ENCODE data around the gene BFSP1.

BFSP1 gene

DNA sequence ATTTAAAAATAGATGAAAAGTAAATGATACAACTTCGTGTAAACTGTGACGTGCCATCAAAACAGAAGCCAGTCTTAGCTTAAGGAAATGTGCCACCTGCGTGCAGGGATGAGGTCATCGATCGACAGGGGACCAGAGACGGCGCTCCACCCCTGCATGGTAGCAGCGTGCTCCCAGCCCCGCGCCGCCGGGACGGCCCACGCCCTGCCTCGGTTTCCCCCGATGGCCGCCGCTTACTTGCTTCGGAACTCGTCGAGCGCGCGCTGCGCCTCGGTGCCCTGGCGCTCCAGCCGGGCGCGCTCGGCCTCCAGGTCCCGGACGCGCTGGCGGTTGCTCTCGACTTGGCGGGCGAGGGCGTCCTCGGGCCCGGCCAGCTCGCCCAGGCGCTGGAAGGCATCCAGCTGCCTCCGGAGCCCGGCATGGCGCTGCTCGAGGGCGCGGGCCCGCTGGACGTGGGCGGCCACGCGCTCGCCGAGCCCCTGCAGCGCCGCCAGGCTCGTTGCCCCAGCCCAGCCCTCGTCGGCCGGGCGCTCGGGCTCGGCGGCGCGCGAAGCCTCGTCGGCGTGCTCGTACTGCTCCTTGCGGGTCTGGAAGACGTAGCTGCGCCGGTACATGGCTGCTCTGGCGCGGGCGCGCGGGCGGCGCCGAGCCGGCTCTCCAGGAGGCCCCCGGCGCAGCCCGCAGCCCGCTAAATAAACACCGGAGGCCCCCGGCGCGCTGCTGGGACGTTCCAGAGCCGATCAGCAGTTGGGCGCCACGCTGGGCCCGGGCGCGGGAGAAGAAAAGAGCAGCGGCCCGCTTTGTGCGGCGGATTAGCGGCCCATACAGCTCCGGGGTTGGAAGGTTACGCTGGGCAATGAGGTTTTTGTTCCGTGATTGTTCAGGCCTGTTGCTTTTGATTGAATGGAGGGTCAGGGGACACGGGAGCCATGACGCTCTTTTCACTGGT, at the start of gene BFSP1:
BFSP1 (minus strand) TSS at position 664 of the 949 bp plus-strand sequence; CDS start at position 614, 50 bp downstream.
- peak; percentile 24 for DNase-seq (ENCODE audit: low spot score)

DNA sequence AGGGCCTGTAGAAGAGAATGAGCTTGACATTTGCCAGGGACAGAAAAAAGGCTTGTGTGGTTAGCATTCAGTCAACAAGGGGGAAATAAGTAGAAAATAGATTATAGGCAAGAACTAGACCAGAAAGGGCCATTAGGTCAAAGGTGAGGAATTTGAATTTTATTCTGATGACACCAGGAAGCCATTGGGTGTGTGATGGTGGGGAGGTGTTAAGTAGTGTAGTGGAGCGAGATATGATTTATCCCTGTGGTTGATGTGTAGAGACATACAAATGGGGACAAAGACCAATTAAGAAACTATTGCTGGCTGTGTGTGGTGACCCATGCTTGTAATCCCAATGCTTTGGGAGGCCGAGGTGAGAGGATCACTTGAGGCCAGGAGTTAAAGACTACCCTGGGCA, 49.7 kb upstream of the BFSP1 start:
- no peak for DNase-seq (ENCODE audit: low spot score)

DNA sequence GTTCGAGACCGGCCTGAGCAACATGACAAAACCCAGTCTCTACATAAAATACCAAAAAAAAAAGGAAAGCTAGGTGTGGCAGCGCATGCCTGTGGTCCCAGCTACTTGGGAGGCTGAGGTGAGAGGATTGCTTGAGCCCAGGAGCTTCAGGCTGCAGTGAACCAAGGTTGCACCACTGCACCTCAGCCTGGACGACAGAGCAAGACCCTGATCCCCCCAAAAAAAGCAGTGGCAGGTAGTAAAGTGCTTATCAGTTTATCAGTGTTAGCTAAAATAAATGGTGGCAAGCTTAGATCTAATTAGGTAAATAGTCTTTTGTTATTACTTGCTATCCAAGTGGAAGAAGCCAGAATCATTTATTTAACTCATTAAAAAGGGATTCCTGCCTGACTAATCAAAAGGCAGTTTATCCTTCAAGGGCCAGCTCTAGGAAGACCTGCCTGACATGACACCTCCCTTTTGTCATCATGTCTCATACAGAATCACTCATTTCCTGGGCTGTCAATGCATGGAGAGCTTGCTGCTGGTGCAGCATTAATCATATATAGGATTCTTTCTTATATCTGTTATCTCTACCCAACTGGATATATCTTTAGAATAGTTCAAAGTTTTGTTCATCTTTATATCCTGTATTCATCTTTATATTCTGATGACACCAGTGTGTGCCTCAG, 48.3 kb upstream of the BFSP1 start:
- no peak for DNase-seq (ENCODE audit: low spot score)

GRCh38 chr20:17576215-17576614, 45.0 kb upstream of the BFSP1 start:
- no peak for DNase-seq (ENCODE audit: low spot score)

DNA sequence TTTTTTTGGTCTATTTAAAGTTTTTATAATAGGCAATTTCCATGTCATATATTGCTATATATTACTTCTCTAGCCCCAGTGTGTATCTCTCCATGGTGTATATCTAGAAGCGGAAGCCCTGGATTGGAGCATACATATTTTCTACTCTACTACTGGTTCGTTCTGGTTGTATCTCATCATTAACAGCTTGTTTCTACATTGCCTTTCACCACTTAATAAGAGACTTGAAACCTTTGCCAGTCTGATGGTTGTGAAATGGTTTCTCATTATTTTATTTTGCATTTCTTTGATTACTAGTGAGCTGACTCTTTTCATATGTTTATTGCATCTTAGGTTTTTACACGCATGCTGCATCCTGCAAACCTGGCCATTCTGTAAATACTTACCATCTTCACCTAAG, 42.3 kb upstream of the BFSP1 start:
- DNase-seq (ENCODE audit: low spot score) = no peak

- DNase-seq (ENCODE audit: low spot score) = peak; percentile 16
Measured at GRCh38 chr20:17572034-17572638, 41.0 kb upstream of the BFSP1 start.

GRCh38 chr20:17571153-17571527, 40.0 kb upstream of the BFSP1 start:
- DNase-seq (ENCODE audit: low spot score) = no peak

- peak; percentile 45 for DNase-seq (ENCODE audit: low spot score)
Measured at GRCh38 chr20:17570347-17571152, 39.4 kb upstream of the BFSP1 start.

DNA sequence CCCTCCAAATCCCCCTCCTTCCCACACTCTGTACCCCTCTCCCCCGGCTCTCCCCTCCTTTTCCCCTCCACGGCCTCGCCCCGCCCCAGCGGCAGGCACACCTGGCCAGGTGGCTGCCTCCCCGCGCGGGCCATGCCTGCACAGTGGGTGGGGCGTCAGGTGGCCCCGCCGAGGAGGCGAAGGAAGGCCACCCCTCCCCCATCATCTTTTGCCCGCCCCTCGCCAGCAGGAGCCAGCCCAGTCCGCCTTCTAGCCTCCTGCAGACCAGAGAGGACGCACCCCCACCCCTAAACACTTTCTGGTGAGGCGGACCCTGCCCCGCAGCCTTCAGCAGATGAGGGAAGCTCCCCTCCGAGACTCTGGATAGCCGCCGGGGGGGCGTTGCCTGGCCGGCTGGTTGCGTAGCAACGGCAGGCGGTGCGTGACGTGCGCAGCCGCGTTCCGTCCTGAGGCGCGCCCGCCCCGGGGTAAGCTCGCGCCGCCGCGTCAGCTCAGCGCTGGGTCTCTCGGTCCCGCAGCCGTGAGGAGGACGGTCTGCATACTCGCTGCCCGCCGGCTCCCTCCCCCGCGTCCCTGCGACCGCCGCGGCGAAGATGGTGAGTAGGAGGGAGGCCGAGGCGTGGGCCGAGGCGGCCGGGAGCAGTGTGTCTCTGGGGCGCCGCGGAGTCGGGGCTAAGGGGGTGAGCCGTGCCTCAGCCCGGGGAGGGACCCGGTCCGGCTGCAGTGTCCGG, 38.6 kb upstream of the BFSP1 start, which contains the start of gene DSTN:
DSTN (plus strand) TSS at position 460 of the 731 bp plus-strand sequence; CDS start at position 594, 134 bp downstream.
- peak; percentile 93 for DNase-seq (ENCODE audit: low spot score)

GRCh38 chr20:17568972-17569521, 37.9 kb upstream of the BFSP1 start:
- DNase-seq (ENCODE audit: low spot score) = peak; percentile 32

DNA sequence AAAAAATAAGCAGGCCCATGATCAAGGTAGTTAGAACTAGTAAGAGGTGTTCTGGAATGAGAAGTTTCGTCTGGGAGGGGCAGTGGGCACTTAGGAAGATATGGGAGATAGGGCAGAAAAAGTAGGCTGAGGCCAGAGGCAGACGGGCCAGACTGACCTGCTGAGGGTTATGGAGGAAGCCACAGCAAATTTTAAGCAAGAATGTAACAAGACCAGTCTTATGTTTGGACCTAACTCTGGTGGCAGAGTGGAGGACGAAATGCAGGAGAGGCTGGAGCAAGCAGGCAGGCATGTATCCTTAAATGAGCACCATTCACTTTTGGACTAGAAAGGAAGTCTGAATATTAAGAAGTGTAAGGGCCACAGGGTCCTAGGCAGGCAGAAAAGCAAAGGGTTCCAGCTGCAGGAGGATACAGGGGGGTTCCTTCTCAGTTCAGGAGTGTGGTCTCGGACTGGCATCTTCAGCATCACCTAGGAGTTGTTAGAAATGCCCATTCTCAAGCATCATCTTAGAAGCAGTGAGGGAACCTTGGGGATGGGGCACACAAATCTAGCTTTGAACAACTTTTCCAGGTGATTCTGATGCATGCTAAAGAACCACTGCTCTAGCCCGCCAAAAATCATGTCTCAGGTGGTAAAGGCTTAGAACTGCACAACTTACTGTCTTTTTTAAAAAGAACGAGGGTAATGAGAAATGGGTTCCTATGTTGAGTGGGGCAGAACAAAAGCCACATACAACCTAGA, 37.0 kb upstream of the BFSP1 start:
- no peak for DNase-seq (ENCODE audit: low spot score)

GRCh38 chr20:17566345-17566744, 35.2 kb upstream of the BFSP1 start:
- DNase-seq (ENCODE audit: low spot score) = no peak

DNA sequence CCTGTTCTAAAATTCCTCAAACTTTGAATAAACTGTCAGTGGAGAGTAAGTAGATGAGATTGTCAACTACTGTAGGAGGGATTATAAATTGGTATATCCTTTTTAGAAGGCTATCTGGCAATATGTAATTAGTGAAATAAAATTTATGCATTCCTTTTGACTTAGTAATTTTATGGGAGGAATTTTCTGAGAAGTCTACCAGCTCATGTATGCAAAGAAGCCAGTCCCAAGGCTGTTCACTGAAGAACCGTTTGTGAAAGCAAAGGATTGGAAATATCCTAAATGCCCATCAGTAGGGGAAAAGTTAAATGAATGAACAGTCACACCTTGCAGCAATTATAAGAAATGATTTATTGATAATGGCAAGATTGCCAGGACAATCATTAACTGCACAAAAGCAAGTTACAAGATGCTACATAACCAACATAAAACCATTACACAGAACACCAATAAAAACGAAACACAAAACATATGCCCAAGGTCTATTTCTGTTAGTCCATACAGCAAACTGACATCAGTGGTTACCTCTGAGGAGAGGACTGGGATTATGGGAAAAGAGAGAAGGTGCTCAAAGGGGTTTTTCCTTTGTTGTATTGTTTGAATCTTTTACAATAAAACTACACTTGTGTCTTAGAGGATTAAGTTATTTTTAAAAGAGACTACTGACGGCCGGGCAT, 34.1 kb upstream of the BFSP1 start:
- no peak for DNase-seq (ENCODE audit: low spot score)

DNA sequence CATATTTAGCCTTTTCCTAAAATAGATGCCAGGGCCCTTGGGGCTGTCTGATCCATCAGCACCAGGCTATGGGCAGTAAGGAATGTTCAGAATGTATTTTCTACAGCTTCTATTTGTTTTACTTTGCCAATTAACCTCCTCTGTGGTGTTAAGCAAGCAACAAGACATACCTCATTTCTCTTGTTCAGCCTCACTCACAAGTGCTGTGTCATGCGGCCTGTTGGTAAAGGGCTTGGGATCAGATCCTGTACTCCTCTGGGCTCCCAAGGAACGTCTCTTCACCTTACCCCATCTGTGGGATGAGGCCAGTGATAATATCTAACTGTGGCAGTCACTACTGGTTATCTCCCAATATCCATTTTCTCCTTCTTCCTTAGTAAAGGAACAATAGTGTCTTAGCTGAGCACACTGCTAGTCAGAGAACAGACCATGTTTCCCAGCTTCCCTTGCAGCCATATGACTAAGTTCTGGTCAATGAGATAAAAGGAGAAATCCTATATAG, 31.7 kb upstream of the BFSP1 start:
- no peak for DNase-seq (ENCODE audit: low spot score)

DNA sequence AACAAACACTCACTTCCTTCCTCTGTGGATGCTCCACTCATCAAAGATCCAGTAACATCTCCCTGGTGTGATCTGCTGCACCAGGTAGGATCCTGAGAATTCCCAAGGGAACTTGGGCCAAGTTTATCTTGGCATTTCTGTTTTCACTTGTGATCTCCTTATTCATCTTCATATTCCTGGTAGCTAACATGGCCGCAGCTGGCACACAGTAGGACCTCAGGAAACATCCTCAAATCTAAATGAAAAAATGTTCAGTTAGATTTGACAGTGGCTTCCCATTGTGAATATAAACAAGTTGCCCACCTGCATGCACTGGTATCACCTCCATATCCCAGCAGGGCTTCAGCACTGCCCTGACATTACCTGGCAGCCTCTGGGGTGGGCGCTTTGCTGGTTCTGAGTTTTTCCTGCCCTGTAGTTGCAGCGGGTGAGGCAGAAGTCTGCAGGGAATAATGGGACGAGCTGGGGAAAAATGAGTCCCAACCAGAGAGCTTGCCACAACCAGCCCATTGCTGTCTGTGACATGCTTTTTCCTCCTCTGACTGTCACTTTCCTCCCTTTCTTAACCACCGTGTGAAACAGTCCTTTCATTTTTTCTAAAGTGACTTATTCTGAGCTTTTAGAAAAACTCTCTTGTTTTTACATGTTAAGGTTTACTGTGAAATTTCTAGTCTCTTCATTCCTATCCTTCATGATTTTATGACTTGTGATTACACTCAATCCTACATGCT, 29.3 kb upstream of the BFSP1 start:
- DNase-seq (ENCODE audit: low spot score) = no peak

- DNase-seq (ENCODE audit: low spot score) = no peak
Measured at GRCh38 chr20:17559338-17559737, 28.2 kb upstream of the BFSP1 start.

- no peak for DNase-seq (ENCODE audit: low spot score)
Measured at GRCh38 chr20:17558941-17559304, 27.7 kb upstream of the BFSP1 start.

GRCh38 chr20:17558154-17558940, 27.2 kb upstream of the BFSP1 start:
- DNase-seq (ENCODE audit: low spot score) = no peak

Measured in germinal center (tissue), 1 donor.